Lower leg skin (tissue), 4 donors: ENCODE data around the gene PTPRZ1. TPM values are rescaled to one million over a fixed set of nuclear protein-coding genes. Genes with fewer than 3 reads are reported as not detected.

Experiments used
- DNase-seq, 2 donors: peaks; one replicate each; pipeline ENCODE4 v3.0.0-alpha.2; 2019; ENCODE audit warnings: low spot score in 2 of 2
- H3K4me3 ChIP-seq: fragments of 200-600 bp; sonication (generic); 2 replicates; pipeline ENCODE4 v1.5.1; 2017; ENCODE audit warnings: mild to moderate bottlenecking, low read depth; ENCODE audit not compliant: poor library complexity, severe bottlenecking
- POLR2A ChIP-seq, 2 donors: fragments of 450-650 bp; IDR thresholded peaks; one replicate each; pipeline ENCODE4 v1.6.1; 2016 to 2017; ENCODE audit warnings: antibody characterized with exemption in 2 of 2, mild to moderate bottlenecking in 1 of 2, moderate library complexity in 1 of 2
- WGBS, 2 donors: methylation state at CpG; one replicate each; pipeline ENCODE4 v1.1.5; 2018; 5-methylcytosine and 5-hydroxymethylcytosine counted together
- intact Hi-C: fragments of 100-400 bp; cut with DNase I; formaldehyde crosslinking; loops from one replicate; pipeline ENCODE4 v1.15.0; 2023; ENCODE audit warnings: low total_unique reads
- total RNA-seq, 4 donors: library from RNA; depleted of rRNA; stranded (reverse); fragments of >200 nt; gene quantifications; one replicate each; pipeline ENCODE4 v1.1.0, GENCODE V29; 2016
- TF ChIP-seq, protein P1 (sequence below), 3 donors: fragments of 450-650 bp; IDR thresholded peaks; one replicate each; pipeline ENCODE4 v1.5.1; 2016; ENCODE audit warnings: antibody characterized with exemption in 3 of 3, mild to moderate bottlenecking in 3 of 3, moderate library complexity in 2 of 3

Gene PTPRZ1
- total RNA-seq, 4 donors from 2014 or later, result 26.1 to 63.7 (median 46.3) TPM

DNA sequence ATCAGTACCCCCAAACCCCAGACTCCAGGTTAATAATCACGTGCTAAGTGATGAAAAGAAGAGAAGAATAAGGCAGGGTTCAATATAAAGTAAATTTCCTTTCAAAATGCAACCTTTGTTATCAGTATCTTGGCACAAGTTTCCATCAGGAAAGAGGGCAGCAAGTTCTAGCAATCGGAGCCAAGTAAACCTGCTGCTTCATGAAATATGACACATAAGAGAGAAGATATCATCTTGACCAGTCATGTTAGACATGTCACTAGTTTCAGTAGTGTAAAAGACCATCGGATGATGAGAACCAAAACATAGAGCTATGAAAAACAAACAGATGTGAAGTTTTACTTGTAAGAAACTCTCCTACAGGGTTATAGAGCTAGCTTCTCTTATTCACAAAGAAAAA, 227.1 kb downstream of the PTPRZ1 start:
- intact Hi-C loops, result no loop called here
- no peak for TF ChIP-seq POLR2A (IDR thresholded peaks at IDR 0.05)
- TF ChIP-seq, protein P1, sequence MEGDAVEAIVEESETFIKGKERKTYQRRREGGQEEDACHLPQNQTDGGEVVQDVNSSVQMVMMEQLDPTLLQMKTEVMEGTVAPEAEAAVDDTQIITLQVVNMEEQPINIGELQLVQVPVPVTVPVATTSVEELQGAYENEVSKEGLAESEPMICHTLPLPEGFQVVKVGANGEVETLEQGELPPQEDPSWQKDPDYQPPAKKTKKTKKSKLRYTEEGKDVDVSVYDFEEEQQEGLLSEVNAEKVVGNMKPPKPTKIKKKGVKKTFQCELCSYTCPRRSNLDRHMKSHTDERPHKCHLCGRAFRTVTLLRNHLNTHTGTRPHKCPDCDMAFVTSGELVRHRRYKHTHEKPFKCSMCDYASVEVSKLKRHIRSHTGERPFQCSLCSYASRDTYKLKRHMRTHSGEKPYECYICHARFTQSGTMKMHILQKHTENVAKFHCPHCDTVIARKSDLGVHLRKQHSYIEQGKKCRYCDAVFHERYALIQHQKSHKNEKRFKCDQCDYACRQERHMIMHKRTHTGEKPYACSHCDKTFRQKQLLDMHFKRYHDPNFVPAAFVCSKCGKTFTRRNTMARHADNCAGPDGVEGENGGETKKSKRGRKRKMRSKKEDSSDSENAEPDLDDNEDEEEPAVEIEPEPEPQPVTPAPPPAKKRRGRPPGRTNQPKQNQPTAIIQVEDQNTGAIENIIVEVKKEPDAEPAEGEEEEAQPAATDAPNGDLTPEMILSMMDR (IDR thresholded peaks at IDR 0.05), result no peak
- H3K4me3 ChIP-seq, result no peak overlapping the region
- WGBS, 2 donors, result 62% methylated on average over 3 of the region's 3 CpGs
- no peak for DNase-seq

DNA sequence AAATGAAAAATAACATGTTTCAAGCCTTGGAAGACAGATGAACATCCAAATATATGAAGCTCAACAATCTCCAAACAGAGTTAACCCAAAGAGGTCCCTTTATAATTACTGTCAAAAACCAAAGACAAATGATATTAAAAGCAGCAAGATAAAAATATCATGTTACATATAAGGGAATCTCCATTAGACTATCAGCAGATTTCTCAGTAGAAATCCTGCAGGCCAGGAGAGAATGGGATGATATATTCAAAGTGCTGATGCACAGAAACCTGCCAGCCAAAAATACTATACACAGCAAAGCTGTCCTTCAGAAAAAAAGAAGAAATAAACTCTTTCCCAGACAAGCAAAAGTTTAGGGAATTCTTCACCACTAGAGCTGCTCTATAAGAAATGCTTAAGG, 230.1 kb downstream of the PTPRZ1 start:
- intact Hi-C loops, result no loop called here
- H3K4me3 ChIP-seq, result no peak overlapping the region
- no peak for DNase-seq
- TF ChIP-seq, protein P1 (IDR thresholded peaks at IDR 0.05), result no peak
- TF ChIP-seq POLR2A (IDR thresholded peaks at IDR 0.05), result no peak
